GM19395 (cell line): ENCODE measurements around the gene LTO1.

ENCODE experiments used
- ATAC-seq: cut with Tn5 transposase; IDR thresholded peaks from one replicate; pipeline ENCODE4 v1.9.1; 2021; ENCODE audit warnings: mild to moderate bottlenecking, moderate library complexity; ENCODE audit not compliant: unreplicated experiment

The LTO1 gene

DNA sequence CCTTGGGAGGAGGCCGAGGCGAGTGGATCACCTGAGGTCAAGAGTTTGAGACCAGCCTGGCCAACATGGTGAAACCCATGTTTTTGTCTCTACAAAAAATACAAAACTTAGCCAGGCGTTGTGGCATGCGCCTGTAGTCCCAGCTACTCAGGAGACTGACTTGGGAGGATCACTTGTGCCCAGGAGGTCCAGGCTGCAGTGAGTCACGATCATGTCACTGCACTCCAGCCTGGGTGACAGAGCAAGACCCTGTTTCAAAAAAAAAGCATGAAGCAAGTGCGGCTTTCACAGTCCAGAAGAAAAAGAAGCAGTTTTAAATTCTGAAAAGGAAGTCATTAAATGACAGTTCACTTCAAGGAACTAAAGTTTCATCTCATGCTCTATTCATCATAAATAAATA is 7.1 kb upstream of the LTO1 start:
- no peak for ATAC-seq

- no peak for ATAC-seq
Observed at GRCh38 chr11:69680688-69681087, 5.5 kb upstream of the LTO1 start.

- no peak for ATAC-seq
Observed at GRCh38 chr11:69677749-69678148, 2.6 kb upstream of the LTO1 start.

GRCh38 chr11:69674267-69674885 is 777 bp downstream of the LTO1 start:
- no peak for ATAC-seq

- ATAC-seq, result no peak
Observed at GRCh38 chr11:69671734-69672465, 3.3 kb downstream of the LTO1 start.

DNA sequence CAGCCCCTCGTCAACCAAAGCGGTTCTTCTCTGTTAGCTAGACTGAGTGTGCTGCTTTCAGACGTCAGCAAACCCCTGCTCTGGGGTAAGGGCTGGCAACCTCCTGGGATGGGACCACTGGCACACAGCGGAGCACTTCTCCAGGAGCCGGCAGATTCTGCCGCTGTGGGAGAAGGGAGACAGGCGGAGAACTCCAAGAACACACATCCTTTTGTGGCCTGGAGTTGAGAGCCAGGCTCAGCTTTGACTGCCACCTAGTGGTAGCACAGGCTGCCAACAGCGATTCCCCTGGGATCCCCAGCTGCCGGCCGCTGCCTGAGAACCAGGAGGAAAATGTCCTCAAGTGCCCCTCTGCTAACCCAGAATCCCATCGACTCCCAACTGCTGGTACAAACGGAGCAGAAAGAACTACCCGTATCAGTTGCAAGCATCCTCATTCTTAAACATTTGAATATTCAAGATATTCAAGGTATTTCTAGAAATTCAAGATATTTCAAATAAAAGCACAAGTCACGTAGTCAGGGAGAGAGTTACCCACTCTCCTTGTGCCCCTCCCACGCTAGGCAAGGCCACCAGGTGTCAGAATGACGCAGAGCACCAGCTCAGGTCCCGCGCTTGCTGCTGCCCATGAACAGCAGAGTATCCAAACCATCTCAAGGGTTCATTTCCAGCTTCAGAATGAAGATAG is 4.9 kb downstream of the LTO1 start:
- no peak for ATAC-seq

DNA sequence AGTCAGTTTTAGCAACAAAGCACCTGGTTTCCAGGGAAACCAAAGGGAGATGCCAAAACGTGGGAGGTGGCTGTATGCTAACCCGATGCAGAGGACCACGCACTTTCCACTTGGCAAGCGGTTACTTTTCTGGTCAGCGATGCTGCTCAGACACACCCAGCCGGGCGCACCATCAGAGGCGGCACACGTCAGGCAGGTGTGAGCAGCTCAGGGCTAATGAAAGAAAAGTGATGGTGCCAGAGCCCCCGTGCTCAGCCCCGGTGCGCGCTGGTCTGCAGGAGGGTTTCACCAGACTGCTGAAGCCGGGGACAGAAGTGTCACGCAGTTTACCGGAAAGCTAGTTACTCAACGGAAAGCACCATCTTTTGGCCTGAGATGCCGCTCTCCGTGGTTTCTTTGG is 5.7 kb downstream of the LTO1 start:
- no peak for ATAC-seq

GRCh38 chr11:69667619-69668604 is 7.2 kb downstream of the LTO1 start:
- ATAC-seq, result no peak

DNA sequence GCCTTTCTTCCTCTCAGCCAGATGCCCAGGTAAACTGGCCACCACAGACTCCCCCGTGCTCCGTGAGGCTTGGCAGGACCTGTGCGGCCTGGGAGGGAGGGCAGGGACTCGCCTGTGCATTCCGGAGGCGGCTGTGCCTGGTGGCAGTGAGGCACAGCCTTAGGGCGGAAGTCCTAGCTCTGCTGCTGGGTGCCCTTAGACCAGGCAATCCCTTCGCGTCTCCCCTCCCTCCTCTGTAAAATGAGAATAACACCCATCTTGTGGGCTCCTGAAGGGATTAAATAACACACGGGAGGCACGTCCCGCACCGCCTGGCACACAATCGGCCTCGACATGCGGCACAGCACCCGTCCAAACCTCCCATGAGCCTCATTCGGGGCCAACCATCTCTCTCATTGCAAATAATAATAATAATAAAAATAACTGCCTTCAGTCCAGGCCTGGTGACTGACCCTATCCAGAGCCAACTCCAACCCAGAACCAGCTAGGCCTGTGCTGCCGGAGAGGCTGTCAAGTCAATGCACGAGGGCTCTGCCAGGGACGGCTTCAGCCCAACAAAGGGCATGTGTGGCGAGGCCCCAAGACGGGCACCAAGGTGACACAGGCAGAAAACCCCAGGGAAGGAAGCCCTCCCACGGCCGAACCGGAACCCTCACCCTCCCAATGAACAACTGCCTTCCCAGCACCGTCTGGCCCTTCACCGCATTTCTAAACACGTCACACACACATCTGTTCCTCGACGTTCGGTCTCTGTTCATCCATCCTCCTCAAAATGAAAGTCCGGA is 8.2 kb downstream of the LTO1 start:
- no peak for ATAC-seq

- no peak for ATAC-seq
Observed at GRCh38 chr11:69666261-69666660, 8.9 kb downstream of the LTO1 start.

GRCh38 chr11:69665669-69666068 is 9.5 kb downstream of the LTO1 start:
- ATAC-seq, result no peak

DNA sequence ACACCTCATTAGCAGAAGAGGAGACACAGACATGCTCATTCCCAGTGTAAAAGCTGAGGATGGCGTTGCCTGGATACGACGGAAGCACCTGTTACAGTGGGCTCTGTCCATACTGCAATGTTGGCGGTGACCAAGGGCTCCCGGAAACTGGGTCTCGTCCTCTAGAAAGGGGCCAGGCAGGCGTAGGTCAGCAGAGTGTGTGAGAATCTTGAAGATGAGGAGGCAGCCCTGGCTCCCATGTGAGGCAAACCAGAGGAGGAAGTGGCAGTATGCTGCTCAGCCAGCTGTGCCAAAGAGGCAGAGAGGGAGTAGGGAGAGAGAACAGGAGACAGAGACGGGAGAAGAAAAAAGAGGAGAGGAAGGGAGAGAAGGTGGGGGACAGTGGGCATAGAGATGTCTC is 10.3 kb downstream of the LTO1 start:
- no peak for ATAC-seq

DNA sequence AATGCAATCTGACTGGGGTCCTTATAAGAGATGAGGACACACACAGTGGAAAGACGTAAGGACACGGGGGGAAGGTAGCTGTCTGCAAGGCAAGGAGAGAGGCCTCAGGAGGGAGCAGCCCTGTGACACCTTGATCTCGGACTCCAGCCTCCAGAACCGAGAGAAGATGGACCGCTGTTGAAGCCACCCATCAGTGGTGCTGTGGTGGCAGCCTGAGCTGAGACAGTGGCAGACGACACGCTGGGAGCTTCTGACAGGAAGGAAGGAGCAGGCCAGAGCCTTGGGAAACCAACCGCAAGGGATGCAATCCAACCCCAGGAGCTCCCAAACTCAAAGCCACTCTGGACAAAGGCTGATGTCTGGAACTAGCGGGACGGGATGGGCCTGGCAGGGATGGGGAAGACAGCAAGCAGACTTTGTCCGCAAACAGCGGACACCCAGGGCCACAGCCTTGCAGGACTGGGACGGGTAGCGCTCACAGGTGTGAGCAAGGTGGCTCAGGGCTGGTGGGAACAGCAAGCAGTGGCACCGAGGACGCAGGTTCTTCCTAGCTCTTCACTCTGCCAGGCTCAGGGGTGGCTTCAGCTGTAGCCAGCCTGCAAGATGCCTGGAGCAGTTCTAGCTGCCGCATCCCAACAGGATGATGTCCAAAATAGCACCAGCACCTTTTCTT is 10.9 kb downstream of the LTO1 start:
- no peak for ATAC-seq

DNA sequence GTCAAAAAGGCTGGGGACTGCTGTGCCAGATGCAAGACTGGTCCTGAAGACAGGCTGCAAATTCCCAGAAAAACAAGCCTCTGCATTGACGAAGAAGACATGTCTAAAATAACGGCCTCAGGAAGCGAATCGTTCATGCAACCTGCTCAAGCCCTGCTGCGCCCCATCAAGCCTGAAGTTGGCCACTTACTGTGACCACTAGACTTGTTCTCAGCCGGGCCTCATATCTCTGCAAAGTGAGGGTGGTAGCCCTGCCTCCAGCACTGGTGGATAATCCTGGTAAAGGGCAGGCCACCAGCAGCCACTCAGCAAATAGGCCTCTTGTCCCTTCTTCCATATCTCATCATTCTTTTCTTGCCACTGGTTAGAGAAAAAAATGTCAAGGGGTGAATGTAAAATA is 11.8 kb downstream of the LTO1 start:
- no peak for ATAC-seq

- ATAC-seq, result no peak
Observed at GRCh38 chr11:69662806-69663205, 12.3 kb downstream of the LTO1 start.

GRCh38 chr11:69662021-69662698 is 13.0 kb downstream of the LTO1 start:
- no peak for ATAC-seq

DNA sequence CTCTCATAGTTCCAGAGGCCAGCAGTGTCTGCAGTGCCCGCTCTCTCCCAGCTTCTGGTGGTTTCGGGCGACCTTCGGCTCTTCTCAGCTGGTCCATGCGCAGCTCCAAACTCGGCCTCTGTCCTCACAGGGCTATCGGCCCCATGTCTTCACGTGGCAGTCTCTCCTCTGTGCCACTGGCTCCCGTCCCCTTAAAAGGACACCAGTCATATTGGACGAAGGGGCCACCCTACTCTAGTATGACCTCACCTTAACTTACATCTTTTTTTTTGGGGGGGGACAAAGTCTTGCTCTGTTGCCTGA is 13.8 kb downstream of the LTO1 start:
- no peak for ATAC-seq

- no peak for ATAC-seq
Observed at GRCh38 chr11:69660001-69660500, 15.1 kb downstream of the LTO1 start.

GRCh38 chr11:69659591-69659990 is 15.6 kb downstream of the LTO1 start:
- no peak for ATAC-seq
